A673 (cell line): ENCODE data around the gene NPLOC4.

Source experiments
- CTCF ChIP-seq: fragments of 300-800, 200-600 bp; sonication (generic); conservative IDR thresholded peaks from 2 replicates; pipeline ENCODE4 v1.5.1; 2017; ENCODE audit warnings: low read depth, mild to moderate bottlenecking, antibody characterized with exemption, low read length, moderate library complexity, mixed read lengths
- EZH2 ChIP-seq: fragments of 200-600 bp; sonication (generic); IDR thresholded peaks from 2 replicates; pipeline ENCODE4 v1.6.1; 2017; ENCODE audit warnings: borderline replicate concordance, low read depth, mild to moderate bottlenecking, mixed read lengths, antibody characterized with exemption, low read length; ENCODE audit not compliant: poor library complexity, severe bottlenecking

- TF ChIP-seq CTCF (no peak), EZH2 (no peak)
Measured at GRCh38 chr17:81652906-81653771, 16.2 kb upstream of the NPLOC4 start.
